Measurements from ENCODE around the gene NUAK1. TPM values are rescaled to one million over a fixed set of nuclear protein-coding genes. Genes with fewer than 3 reads are reported as not detected.

NUAK1 gene
- total and polyA plus RNA-seq, 2 experiments from 2014 or later: 5.4 to 16.9 TPM

DNA sequence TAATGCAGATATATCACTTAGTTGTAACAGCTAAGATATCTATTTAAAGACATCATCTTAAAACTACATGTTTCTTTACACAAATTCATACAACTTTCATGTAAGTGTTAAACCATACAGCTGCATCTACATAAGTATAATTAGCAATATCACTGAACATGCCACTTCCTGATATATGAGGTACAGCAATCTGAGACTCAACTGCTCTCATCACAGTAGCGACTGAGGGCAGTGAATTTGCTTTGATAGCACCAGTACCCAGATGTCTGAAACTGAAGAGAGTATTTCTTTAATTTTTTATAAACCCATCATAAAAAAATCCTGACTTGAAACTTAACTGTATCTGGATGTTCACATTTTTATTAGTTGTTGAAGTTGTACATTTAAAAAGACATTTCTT lies 34.7 kb upstream of the NUAK1 start:
- H3K27me3 Mint-ChIP-seq (ENCODE audit: insufficient read depth, low read depth, poor library complexity): peaks cover 4% of the 10 kb centered on the region
- TF ChIP-seq, protein P1, sequence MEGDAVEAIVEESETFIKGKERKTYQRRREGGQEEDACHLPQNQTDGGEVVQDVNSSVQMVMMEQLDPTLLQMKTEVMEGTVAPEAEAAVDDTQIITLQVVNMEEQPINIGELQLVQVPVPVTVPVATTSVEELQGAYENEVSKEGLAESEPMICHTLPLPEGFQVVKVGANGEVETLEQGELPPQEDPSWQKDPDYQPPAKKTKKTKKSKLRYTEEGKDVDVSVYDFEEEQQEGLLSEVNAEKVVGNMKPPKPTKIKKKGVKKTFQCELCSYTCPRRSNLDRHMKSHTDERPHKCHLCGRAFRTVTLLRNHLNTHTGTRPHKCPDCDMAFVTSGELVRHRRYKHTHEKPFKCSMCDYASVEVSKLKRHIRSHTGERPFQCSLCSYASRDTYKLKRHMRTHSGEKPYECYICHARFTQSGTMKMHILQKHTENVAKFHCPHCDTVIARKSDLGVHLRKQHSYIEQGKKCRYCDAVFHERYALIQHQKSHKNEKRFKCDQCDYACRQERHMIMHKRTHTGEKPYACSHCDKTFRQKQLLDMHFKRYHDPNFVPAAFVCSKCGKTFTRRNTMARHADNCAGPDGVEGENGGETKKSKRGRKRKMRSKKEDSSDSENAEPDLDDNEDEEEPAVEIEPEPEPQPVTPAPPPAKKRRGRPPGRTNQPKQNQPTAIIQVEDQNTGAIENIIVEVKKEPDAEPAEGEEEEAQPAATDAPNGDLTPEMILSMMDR (conservative IDR thresholded peaks at IDR 0.05; ENCODE audit: low read depth in 2 of 2): no peak
- no peak for TF ChIP-seq ZNF331 (CRISPR knock-in tag; IDR thresholded peaks at IDR 0.05; ENCODE audit: low read depth)
- no peak for TF ChIP-seq EZH2 (IDR thresholded peaks at IDR 0.05; ENCODE audit: low read depth, unreplicated experiment)
- TF ChIP-seq, protein P2, sequence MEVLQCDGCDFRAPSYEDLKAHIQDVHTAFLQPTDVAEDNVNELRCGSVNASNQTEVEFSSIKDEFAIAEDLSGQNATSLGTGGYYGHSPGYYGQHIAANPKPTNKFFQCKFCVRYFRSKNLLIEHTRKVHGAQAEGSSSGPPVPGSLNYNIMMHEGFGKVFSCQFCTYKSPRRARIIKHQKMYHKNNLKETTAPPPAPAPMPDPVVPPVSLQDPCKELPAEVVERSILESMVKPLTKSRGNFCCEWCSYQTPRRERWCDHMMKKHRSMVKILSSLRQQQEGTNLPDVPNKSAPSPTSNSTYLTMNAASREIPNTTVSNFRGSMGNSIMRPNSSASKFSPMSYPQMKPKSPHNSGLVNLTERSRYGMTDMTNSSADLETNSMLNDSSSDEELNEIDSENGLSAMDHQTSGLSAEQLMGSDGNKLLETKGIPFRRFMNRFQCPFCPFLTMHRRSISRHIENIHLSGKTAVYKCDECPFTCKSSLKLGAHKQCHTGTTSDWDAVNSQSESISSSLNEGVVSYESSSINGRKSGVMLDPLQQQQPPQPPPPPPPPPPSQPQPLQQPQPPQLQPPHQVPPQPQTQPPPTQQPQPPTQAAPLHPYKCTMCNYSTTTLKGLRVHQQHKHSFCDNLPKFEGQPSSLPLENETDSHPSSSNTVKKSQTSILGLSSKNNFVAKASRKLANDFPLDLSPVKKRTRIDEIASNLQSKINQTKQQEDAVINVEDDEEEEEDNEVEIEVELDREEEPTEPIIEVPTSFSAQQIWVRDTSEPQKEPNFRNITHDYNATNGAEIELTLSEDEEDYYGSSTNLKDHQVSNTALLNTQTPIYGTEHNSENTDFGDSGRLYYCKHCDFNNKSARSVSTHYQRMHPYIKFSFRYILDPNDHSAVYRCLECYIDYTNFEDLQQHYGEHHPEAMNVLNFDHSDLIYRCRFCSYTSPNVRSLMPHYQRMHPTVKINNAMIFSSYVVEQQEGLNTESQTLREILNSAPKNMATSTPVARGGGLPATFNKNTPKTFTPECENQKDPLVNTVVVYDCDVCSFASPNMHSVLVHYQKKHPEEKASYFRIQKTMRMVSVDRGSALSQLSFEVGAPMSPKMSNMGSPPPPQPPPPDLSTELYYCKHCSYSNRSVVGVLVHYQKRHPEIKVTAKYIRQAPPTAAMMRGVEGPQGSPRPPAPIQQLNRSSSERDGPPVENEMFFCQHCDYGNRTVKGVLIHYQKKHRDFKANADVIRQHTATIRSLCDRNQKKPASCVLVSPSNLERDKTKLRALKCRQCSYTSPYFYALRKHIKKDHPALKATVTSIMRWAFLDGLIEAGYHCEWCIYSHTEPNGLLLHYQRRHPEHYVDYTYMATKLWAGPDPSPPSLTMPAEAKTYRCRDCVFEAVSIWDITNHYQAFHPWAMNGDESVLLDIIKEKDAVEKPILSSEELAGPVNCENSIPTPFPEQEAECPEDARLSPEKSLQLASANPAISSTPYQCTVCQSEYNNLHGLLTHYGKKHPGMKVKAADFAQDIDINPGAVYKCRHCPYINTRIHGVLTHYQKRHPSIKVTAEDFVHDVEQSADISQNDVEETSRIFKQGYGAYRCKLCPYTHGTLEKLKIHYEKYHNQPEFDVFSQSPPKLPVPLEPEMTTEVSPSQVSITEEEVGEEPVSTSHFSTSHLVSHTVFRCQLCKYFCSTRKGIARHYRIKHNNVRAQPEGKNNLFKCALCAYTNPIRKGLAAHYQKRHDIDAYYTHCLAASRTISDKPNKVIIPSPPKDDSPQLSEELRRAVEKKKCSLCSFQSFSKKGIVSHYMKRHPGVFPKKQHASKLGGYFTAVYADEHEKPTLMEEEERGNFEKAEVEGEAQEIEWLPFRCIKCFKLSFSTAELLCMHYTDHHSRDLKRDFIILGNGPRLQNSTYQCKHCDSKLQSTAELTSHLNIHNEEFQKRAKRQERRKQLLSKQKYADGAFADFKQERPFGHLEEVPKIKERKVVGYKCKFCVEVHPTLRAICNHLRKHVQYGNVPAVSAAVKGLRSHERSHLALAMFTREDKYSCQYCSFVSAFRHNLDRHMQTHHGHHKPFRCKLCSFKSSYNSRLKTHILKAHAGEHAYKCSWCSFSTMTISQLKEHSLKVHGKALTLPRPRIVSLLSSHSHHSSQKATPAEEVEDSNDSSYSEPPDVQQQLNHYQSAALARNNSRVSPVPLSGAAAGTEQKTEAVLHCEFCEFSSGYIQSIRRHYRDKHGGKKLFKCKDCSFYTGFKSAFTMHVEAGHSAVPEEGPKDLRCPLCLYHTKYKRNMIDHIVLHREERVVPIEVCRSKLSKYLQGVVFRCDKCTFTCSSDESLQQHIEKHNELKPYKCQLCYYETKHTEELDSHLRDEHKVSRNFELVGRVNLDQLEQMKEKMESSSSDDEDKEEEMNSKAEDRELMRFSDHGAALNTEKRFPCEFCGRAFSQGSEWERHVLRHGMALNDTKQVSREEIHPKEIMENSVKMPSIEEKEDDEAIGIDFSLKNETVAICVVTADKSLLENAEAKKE (CRISPR knock-in tag; IDR thresholded peaks at IDR 0.05): no peak
- TF ChIP-seq ZNF114 (CRISPR knock-in tag; IDR thresholded peaks at IDR 0.05): no peak
- no peak for TF ChIP-seq EZH2phosphoT487 (IDR thresholded peaks at IDR 0.05; ENCODE audit: unreplicated experiment)
- no peak for TF ChIP-seq CREB1 (CRISPR knock-in tag; IDR thresholded peaks at IDR 0.05; ENCODE audit: low read depth)
- TF ChIP-seq POLR2AphosphoS5 (IDR thresholded peaks at IDR 0.05; ENCODE audit: low read depth): no peak
- no peak for TF ChIP-seq JUNB (IDR thresholded peaks at IDR 0.05; ENCODE audit: unreplicated experiment)
- TF ChIP-seq, protein P3, sequence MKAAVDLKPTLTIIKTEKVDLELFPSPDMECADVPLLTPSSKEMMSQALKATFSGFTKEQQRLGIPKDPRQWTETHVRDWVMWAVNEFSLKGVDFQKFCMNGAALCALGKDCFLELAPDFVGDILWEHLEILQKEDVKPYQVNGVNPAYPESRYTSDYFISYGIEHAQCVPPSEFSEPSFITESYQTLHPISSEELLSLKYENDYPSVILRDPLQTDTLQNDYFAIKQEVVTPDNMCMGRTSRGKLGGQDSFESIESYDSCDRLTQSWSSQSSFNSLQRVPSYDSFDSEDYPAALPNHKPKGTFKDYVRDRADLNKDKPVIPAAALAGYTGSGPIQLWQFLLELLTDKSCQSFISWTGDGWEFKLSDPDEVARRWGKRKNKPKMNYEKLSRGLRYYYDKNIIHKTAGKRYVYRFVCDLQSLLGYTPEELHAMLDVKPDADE (IDR thresholded peaks at IDR 0.05): no peak
- no peak for TF ChIP-seq NANOG (IDR thresholded peaks at IDR 0.05; ENCODE audit: borderline replicate concordance)
- TF ChIP-seq STAT1 (IDR thresholded peaks at IDR 0.05; ENCODE audit: unreplicated experiment): no peak
- TF ChIP-seq, protein P4, sequence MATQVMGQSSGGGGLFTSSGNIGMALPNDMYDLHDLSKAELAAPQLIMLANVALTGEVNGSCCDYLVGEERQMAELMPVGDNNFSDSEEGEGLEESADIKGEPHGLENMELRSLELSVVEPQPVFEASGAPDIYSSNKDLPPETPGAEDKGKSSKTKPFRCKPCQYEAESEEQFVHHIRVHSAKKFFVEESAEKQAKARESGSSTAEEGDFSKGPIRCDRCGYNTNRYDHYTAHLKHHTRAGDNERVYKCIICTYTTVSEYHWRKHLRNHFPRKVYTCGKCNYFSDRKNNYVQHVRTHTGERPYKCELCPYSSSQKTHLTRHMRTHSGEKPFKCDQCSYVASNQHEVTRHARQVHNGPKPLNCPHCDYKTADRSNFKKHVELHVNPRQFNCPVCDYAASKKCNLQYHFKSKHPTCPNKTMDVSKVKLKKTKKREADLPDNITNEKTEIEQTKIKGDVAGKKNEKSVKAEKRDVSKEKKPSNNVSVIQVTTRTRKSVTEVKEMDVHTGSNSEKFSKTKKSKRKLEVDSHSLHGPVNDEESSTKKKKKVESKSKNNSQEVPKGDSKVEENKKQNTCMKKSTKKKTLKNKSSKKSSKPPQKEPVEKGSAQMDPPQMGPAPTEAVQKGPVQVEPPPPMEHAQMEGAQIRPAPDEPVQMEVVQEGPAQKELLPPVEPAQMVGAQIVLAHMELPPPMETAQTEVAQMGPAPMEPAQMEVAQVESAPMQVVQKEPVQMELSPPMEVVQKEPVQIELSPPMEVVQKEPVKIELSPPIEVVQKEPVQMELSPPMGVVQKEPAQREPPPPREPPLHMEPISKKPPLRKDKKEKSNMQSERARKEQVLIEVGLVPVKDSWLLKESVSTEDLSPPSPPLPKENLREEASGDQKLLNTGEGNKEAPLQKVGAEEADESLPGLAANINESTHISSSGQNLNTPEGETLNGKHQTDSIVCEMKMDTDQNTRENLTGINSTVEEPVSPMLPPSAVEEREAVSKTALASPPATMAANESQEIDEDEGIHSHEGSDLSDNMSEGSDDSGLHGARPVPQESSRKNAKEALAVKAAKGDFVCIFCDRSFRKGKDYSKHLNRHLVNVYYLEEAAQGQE (IDR thresholded peaks at IDR 0.05; ENCODE audit: unreplicated experiment): no peak
- peaks cover 13% of the 10 kb centered on the region for H3K4me1 Mint-ChIP-seq
- Histone ChIP-seq H3K27ac (ENCODE audit: low read depth) (no peak overlapping the region), H3K4me2 (no peak overlapping the region), H3K79me2 (replicated peaks; ENCODE audit: insufficient read depth) (no peaks in the 10 kb centered on the region), H2AFZ (no peak overlapping the region), H4K20me1 (replicated peaks; ENCODE audit: insufficient read depth) (no peaks in the 10 kb centered on the region), H3K36me3 (ENCODE audit: insufficient read depth) (no peaks in the 10 kb centered on the region), H3K9me2 (ENCODE audit: insufficient read depth) (no peaks in the 10 kb centered on the region), H3K4me3 (no peak overlapping the region), H3F3A (replicated peaks; ENCODE audit: low read depth) (no peaks in the 10 kb centered on the region), H3K27me3 (ENCODE audit: insufficient read depth) (no peaks in the 10 kb centered on the region), H3K4me1 (ENCODE audit: insufficient read depth) (0 out of 2 replicates have a peak, but pooled peaks cover 4% of the 10 kb centered on the region)
- no peaks in the 10 kb centered on the region for H3K36me3 Mint-ChIP-seq (ENCODE audit: low read depth)
- DNase-seq (ENCODE audit: low spot score): no peak
- ATAC-seq: no peak
- no peak overlapping the region for H3K4me3 Mint-ChIP-seq
- peaks cover 4% of the 10 kb centered on the region; the same call in 2 of the 3 replicates for H3K9me3 Mint-ChIP-seq
- no peak overlapping the region for H3K27ac Mint-ChIP-seq

Data from GM23338 (cell line).